ENCODE results near the gene TMEM106C. TPM values are rescaled to one million over a fixed set of nuclear protein-coding genes. Genes with fewer than 3 reads are reported as not detected.

The TMEM106C gene
- total and polyA plus RNA-seq, 2 of the 13 experiments (the other 11 are each of a cell fraction or from before 2014, with no cell fraction given), result 132 to 192 TPM

DNA sequence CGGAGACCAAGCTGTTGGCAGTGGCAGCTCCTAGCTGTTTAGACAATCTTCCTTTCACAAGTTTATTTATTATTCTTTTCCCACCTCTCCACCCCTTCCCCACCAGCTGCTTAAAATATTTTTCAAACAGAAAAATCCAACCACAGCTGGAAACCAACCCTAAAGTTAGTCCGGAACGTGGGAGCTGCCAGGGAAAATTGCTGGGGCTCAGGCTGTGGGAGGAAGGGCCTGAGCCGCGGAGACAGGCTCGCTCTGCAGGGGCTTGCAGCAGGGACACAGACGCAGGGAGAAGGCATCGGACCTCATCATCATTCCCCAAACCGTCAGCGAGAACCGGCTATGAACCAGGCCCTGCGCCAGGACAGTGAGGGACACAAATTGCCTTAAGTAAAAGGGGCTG is 16.1 kb upstream of the TMEM106C start (continued):
- TF ChIP-seq HMG20B (CRISPR knock-in tag; conservative IDR thresholded peaks at IDR 0.05), result no peak
- no peak for TF ChIP-seq ATF1 (CRISPR knock-in tag; IDR thresholded peaks at IDR 0.05)
- TF ChIP-seq ZFP36L2 (CRISPR knock-in tag; IDR thresholded peaks at IDR 0.05), result no peak
- no peak for TF ChIP-seq RNF2 (conservative IDR thresholded peaks at IDR 0.05; ENCODE audit: low read depth)
- TF ChIP-seq ZNF773 (CRISPR knock-in tag; IDR thresholded peaks at IDR 0.05; ENCODE audit: borderline replicate concordance), result no peak
- no peak for TF ChIP-seq NFRKB (IDR thresholded peaks at IDR 0.05)
- no peak for TF ChIP-seq ZNF605 (CRISPR knock-in tag; IDR thresholded peaks at IDR 0.05)
- TF ChIP-seq ZNF577 (CRISPR knock-in tag; IDR thresholded peaks at IDR 0.05; ENCODE audit: borderline replicate concordance, low read depth), result no peak
- no peak for TF ChIP-seq KAT7 (CRISPR knock-in tag; IDR thresholded peaks at IDR 0.05; ENCODE audit: borderline replicate concordance)
- no peak for TF ChIP-seq ZNF607 (CRISPR knock-in tag; IDR thresholded peaks at IDR 0.05; ENCODE audit: borderline replicate concordance)
- TF ChIP-seq, protein P1, sequence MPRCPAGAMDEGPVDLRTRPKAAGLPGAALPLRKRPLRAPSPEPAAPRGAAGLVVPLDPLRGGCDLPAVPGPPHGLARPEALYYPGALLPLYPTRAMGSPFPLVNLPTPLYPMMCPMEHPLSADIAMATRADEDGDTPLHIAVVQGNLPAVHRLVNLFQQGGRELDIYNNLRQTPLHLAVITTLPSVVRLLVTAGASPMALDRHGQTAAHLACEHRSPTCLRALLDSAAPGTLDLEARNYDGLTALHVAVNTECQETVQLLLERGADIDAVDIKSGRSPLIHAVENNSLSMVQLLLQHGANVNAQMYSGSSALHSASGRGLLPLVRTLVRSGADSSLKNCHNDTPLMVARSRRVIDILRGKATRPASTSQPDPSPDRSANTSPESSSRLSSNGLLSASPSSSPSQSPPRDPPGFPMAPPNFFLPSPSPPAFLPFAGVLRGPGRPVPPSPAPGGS (CRISPR knock-in tag; IDR thresholded peaks at IDR 0.05), result no peak
- TF ChIP-seq, protein P2, sequence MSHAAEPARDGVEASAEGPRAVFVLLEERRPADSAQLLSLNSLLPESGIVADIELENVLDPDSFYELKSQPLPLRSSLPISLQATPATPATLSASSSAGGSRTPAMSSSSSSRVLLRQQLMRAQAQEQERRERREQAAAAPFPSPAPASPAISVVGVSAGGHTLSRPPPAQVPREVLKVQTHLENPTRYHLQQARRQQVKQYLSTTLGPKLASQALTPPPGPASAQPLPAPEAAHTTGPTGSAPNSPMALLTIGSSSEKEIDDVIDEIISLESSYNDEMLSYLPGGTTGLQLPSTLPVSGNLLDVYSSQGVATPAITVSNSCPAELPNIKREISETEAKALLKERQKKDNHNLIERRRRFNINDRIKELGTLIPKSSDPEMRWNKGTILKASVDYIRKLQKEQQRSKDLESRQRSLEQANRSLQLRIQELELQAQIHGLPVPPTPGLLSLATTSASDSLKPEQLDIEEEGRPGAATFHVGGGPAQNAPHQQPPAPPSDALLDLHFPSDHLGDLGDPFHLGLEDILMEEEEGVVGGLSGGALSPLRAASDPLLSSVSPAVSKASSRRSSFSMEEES (CRISPR knock-in tag; IDR thresholded peaks at IDR 0.05), result no peak

Data from HepG2 (cell line).